HEK293T (cell line): ENCODE results near the gene SLC15A1.

ENCODE experiments used
- BHLHE40 ChIP-seq: fragments of 450-650 bp; IDR thresholded peaks from 2 replicates; pipeline ENCODE4 v1.6.1; 2016; ENCODE audit warnings: mild to moderate bottlenecking, moderate library complexity, borderline replicate concordance
- FOXA1 ChIP-seq: fragments of 450-650 bp; IDR thresholded peaks from 2 replicates; pipeline ENCODE4 v1.6.1; 2016; ENCODE audit warnings: mild to moderate bottlenecking
- FOXK2 ChIP-seq: fragments of 450-650 bp; IDR thresholded peaks from 2 replicates; pipeline ENCODE4 v1.6.1; 2016; ENCODE audit warnings: mild to moderate bottlenecking
- HDGF ChIP-seq: fragments of 450-650 bp; IDR thresholded peaks from 2 replicates; pipeline ENCODE4 v1.6.1; 2017; ENCODE audit warnings: antibody characterized with exemption, borderline replicate concordance
- L3MBTL2 ChIP-seq: fragments of 450-650 bp; conservative IDR thresholded peaks from 2 replicates; pipeline ENCODE4 v1.6.1; 2016; ENCODE audit warnings: mild to moderate bottlenecking
- LEF1 ChIP-seq: fragments of 450-650 bp; IDR thresholded peaks from 2 replicates; pipeline ENCODE4 v1.6.1; 2017; ENCODE audit warnings: mild to moderate bottlenecking, borderline replicate concordance
- SP1 ChIP-seq: fragments of 450-650 bp; IDR thresholded peaks from 2 replicates; pipeline ENCODE4 v1.6.1; 2017
- SUZ12 ChIP-seq: fragments of 450-650 bp; IDR thresholded peaks from 2 replicates; pipeline ENCODE4 v1.6.1; 2016; ENCODE audit warnings: mild to moderate bottlenecking
- TF ChIP-seq, protein P1 (sequence below): fragments of 450-650 bp; IDR thresholded peaks from 2 replicates; pipeline ENCODE4 v1.6.1; 2016

DNA sequence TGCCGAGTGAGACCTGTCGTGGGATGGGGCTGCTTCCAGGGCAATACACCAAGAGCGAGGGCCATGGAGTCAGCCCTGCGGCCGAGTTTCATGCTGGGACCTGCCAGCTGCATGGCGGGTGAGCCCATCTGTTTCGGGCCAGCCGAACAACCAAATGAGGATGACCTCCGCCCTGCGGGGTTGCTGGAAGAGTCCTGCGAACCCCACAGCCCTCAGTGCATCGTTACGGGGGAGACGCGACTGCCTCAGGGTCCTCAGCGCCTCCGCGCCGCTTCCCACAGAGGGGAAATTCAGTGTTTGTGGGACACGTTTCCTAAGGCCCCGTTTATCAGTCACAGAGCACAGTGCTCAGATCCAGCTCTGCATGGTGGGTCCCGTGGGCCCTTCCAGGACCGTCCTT, 22.0 kb downstream of the SLC15A1 start:
- TF ChIP-seq SP1 (no peak), L3MBTL2 (no peak), FOXA1 (no peak), HDGF (no peak), FOXK2 (no peak), BHLHE40 (no peak), SUZ12 (no peak), LEF1 (no peak)
- TF ChIP-seq, protein P1, sequence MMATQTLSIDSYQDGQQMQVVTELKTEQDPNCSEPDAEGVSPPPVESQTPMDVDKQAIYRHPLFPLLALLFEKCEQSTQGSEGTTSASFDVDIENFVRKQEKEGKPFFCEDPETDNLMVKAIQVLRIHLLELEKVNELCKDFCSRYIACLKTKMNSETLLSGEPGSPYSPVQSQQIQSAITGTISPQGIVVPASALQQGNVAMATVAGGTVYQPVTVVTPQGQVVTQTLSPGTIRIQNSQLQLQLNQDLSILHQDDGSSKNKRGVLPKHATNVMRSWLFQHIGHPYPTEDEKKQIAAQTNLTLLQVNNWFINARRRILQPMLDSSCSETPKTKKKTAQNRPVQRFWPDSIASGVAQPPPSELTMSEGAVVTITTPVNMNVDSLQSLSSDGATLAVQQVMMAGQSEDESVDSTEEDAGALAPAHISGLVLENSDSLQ: no peak
